ENCODE data around the gene DRC3.

DRC3 gene

GRCh38 chr17:17965152-17965721, 7.4 kb upstream of the DRC3 start:
- Histone ChIP-seq H3K4me3 (no peak overlapping the region), H4K20me1 (peaks cover 0 to 47% (median 17%) of the 10 kb centered on the region in 11 experiments; a peak in 13 of 22 replicates), H3K9me3 (replicated peaks in 1 of 11) (no peaks in the 10 kb centered on the region), H3K4me2 (peak overlapping the region in 1 of 11 experiments; percentile 32; a peak in 2 of 22 replicates), H3K4me1 (peaks cover 6 to 38% (median 11%) of the 10 kb centered on the region in 10 experiments; a peak in 18 of 20 replicates), H3K27ac (no peak overlapping the region), H3K36me3 (peaks cover 0 to 15% (median 0%) of the 10 kb centered on the region in 11 experiments; a peak in 2 of 22 replicates), H3K9ac (no peak overlapping the region), H3K27me3 (no peaks in the 10 kb centered on the region)
- no peak for TF ChIP-seq Cebpa-rat (IDR thresholded peaks at IDR 0.05)

GRCh38 chr17:17966399-17966798, 6.3 kb upstream of the DRC3 start:
- Histone ChIP-seq H3K4me1 (peaks cover 13 to 44% (median 17%) of the 10 kb centered on the region in 10 experiments), H3K27me3 (no peaks in the 10 kb centered on the region), H3K9ac (no peak overlapping the region), H3K36me3 (peaks cover 0 to 15% (median 0%) of the 10 kb centered on the region in 11 experiments; a peak in 2 of 22 replicates), H3K9me3 (replicated peaks in 1 of 11) (no peaks in the 10 kb centered on the region), H3K4me2 (no peak overlapping the region), H3K4me3 (no peak overlapping the region), H3K27ac (no peak overlapping the region), H4K20me1 (peaks cover 5 to 56% (median 28%) of the 10 kb centered on the region in 11 experiments; a peak in 17 of 22 replicates)
- TF ChIP-seq Cebpa-rat (IDR thresholded peaks at IDR 0.05) = no peak

GRCh38 chr17:17970699-17971430, 1.8 kb upstream of the DRC3 start:
- H3K4me3 ChIP-seq = peak overlapping the region; percentile 75 to 95 (median 84)
- peaks cover 8 to 34% (median 25%) of the 10 kb centered on the region in 11 experiments; a peak in 16 of 22 replicates for H4K20me1 ChIP-seq
- H3K9ac ChIP-seq = peak overlapping the region; percentile 79 to 89 (median 83); a peak in 20 of 22 replicates
- H3K4me2 ChIP-seq = peak overlapping the region; percentile 93 to 100 (median 99)
- H3K4me1 ChIP-seq = peaks cover 13 to 33% (median 20%) of the 10 kb centered on the region in 10 experiments
- TF ChIP-seq Cebpa-rat (IDR thresholded peaks at IDR 0.05) = no peak
- no peaks in the 10 kb centered on the region for H3K9me3 ChIP-seq (replicated peaks in 1 of 11)
- H3K36me3 ChIP-seq = 0 out of 22 replicates have a peak, but pooled peaks cover 0 to under 1% (median 0%) of the 10 kb centered on the region in 11 experiments
- H3K27me3 ChIP-seq = no peaks in the 10 kb centered on the region
- H3K27ac ChIP-seq = peak overlapping the region in 2 of 11 experiments; percentile 83 to 85; a peak in 1 of 22 replicates

DNA sequence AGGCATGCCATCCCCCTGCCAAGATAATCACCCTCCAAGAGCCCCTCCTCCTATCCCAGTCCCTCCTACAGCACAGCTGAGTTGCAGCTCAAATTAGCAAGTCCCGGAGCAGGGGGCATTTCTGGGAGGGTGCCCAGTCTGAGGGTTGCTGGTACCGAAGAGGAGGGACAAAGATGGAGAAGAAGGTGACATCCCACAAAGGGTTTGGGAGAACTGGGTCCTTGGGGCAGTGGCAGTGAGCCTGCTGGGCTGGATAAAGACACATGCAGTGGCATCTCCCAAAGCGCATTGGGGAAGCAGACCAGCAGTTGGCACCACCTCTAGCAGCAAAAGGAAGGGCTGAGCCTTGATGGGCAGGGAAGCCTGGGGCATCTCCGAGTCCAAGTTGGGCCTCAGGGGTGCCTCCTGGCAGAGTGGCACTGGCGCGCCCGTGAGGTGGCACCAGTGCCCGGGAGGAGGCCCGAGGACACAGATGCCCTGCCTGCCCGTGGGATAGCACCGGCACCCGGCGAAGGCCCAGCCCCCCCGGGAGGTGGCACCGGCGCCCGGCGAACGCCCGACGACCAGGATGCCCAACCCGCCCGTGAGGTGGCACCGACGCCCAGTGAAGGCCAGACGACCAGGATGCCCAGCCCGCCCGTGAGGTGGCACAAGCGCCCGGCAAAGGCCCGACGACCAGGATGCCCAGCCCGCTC, 1.1 kb upstream of the DRC3 start:
- no peaks in the 10 kb centered on the region for H3K9me3 ChIP-seq (replicated peaks in 1 of 11)
- H3K9ac ChIP-seq = peak overlapping the region; percentile 79 to 89 (median 83)
- H3K4me1 ChIP-seq = peaks cover 13 to 33% (median 20%) of the 10 kb centered on the region in 10 experiments
- H3K36me3 ChIP-seq = no peaks in the 10 kb centered on the region
- peaks cover 3 to 30% (median 21%) of the 10 kb centered on the region in 11 experiments; a peak in 16 of 22 replicates for H4K20me1 ChIP-seq
- peak overlapping the region; percentile 93 to 100 (median 99) for H3K4me2 ChIP-seq
- H3K4me3 ChIP-seq = peak overlapping the region; percentile 75 to 95 (median 84)
- no peak for TF ChIP-seq Cebpa-rat (IDR thresholded peaks at IDR 0.05)
- H3K27ac ChIP-seq = peak overlapping the region; percentile 61 to 85 (median 72)
- H3K27me3 ChIP-seq = no peaks in the 10 kb centered on the region

- Histone ChIP-seq H3K4me2 (peak overlapping the region; percentile 85 to 96 (median 88)), H3K9me3 (replicated peaks in 1 of 11) (no peaks in the 10 kb centered on the region), H3K27me3 (no peaks in the 10 kb centered on the region), H4K20me1 (peaks cover 3 to 19% (median 13%) of the 10 kb centered on the region in 11 experiments; a peak in 14 of 22 replicates), H3K4me1 (peaks cover 13 to 27% (median 20%) of the 10 kb centered on the region in 10 experiments), H3K9ac (peak overlapping the region in 10 of 11 experiments; percentile 21 to 71 (median 54); a peak in 17 of 22 replicates), H3K36me3 (no peaks in the 10 kb centered on the region), H3K27ac (peak overlapping the region in 4 of 11 experiments; percentile 9 to 77 (median 29); a peak in 4 of 22 replicates), H3K4me3 (peak overlapping the region; percentile 40 to 67 (median 58); a peak in 18 of 20 replicates)
- no peak for TF ChIP-seq Cebpa-rat (IDR thresholded peaks at IDR 0.05)
These were observed 241 bp downstream of the DRC3 start for GRCh38 chr17:17972952-17973254.

- Histone ChIP-seq H4K20me1 (peaks cover 3 to 15% (median 10%) of the 10 kb centered on the region in 11 experiments; a peak in 14 of 22 replicates), H3K9ac (no peak overlapping the region), H3K4me3 (no peak overlapping the region), H3K36me3 (no peaks in the 10 kb centered on the region), H3K4me2 (no peak overlapping the region), H3K9me3 (replicated peaks in 1 of 11) (no peaks in the 10 kb centered on the region), H3K27ac (no peak overlapping the region), H3K4me1 (peaks cover 19 to 41% (median 26%) of the 10 kb centered on the region in 10 experiments), H3K27me3 (no peaks in the 10 kb centered on the region)
- no peak for TF ChIP-seq Cebpa-rat (IDR thresholded peaks at IDR 0.05)
These were observed 2.8 kb downstream of the DRC3 start for GRCh38 chr17:17975436-17975835.

GRCh38 chr17:17976931-17977570, 4.4 kb downstream of the DRC3 start:
- Histone ChIP-seq H3K9me3 (replicated peaks in 1 of 11) (no peaks in the 10 kb centered on the region), H3K9ac (no peak overlapping the region)

More at GRCh38 chr17:17976931-17977570, 4.4 kb downstream of the DRC3 start:
- Histone ChIP-seq H3K27me3 (no peaks in the 10 kb centered on the region), H3K4me3 (no peak overlapping the region), H3K36me3 (no peaks in the 10 kb centered on the region), H3K27ac (no peak overlapping the region), H3K4me1 (peaks cover 7 to 29% (median 15%) of the 10 kb centered on the region in 10 experiments), H4K20me1 (peaks cover 0 to under 1% (median 0%) of the 10 kb centered on the region in 11 experiments; a peak in 2 of 22 replicates), H3K4me2 (no peak overlapping the region)
- no peak for TF ChIP-seq Cebpa-rat (IDR thresholded peaks at IDR 0.05)

All from BLaER1 treated with 17β-estradiol and CSF1 and Interleukin-3, amounts not matched to agents 10 nM and 100 nM (cell line).